Activated CD8-positive, alpha-beta memory T cell treated with anti-CD3 and anti-CD28 coated beads for 36 hours (primary cell): Measurements from ENCODE around the gene CEP55. TPM values are rescaled to one million over a fixed set of nuclear protein-coding genes. Genes with fewer than 3 reads are reported as not detected.
"Not testable (repeated sequence)": the region's sequence is repeated elsewhere in the genome, so short reads cannot be mapped to it uniquely, and the experiment has no call there.

ENCODE experiments used
- CTCF ChIA-PET: fragments of 350-600 bp; sonication (Branson Sonifier 250); formaldehyde crosslinking; loops from one replicate; lab custom pipeline; 2021; ENCODE audit warnings: antibody characterized with exemption; lab: Charles Lee
- POLR2A ChIA-PET: fragments of 350-600 bp; sonication (Branson Sonifier 250); formaldehyde crosslinking; loops from one replicate; lab custom pipeline; 2021; ENCODE audit warnings: antibody characterized with exemption; lab: Charles Lee
- total RNA-seq, 2 experiments: library from RNA; stranded (reverse); gene quantifications; one replicate each; pipeline ENCODE4 v1.2.3, GENCODE V29; 2021

CEP55 gene
- total RNA-seq, 2 experiments from 2014 or later, result 43.8 to 44.4 TPM

DNA sequence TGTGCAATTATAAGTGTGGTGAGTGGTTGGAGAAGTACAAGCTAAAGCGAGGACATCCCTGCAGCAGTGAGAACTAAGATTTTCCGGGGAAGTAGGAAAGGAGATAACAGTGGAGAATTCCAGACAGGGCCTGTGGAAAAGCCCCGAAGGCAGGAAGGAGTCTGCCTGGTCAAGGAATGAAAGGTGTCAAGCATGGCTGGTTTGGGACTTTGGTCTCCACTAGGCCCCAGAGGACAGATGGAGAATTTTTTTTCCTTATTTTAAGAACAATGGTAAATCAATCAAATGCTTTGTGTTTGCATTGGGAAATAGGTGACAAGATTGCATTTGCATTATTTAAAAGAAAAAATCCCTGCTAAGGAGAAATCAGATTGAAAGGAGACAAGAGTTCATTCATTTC is 3.2 kb upstream of the CEP55 start:
- POLR2A ChIA-PET, result no interaction called here
- CTCF ChIA-PET, result interaction anchor here (0.6 kb wide), 1 partner anchor 124 kb away, joined by 4 read pairs; no protein-coding TSS in a partner anchor

- ChIA-PET POLR2A (no interaction called here), CTCF (interaction anchor here (1.1 kb wide), 1 partner anchor 17 kb away, joined by 3 read pairs; no protein-coding TSS in a partner anchor)
These were observed 1.9 kb upstream of the CEP55 start for GRCh38 chr10:93494494-93494893.

DNA sequence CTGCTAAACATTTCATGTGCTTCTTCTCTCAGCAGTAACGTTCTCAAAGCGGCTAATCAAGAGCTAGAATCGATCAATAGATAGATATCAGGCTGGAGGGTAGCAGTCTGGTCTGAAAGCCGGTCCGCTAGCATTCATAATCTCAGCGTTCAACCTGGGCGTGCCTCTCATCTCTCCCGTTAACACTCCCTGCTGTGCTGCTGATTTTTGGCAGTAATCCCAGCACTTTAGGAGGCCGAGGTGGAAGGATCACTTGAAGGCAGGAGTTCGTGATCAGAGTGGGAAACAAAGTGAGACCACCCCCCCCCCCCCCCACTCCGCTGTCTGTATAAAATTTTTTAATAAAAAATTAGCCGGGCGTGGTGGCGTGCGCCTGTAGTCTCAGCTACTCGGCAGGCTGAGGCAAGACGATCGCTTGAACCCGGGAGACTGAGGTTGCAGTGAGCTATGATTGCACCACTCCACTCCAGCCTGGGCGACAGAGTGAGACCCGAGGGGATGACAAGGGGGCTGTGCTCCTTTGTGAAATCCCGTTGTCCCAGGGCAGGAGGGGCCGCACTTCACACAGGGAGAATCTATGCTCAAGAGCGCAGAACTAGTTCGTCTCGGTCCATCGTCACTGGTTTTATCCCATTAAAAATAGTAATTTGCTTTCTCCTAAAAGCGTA is 624 bp upstream of the CEP55 start:
- ChIA-PET CTCF (interaction anchor here (0.6 to 2.4 kb wide), 7 partner anchors 13 to 693 kb away, joined by 3 to 10 read pairs (median 3); no protein-coding TSS in a partner anchor), POLR2A (interaction anchor here (0.7 to 1.2 kb wide), 5 partner anchors 8 to 120 kb away, joined by 3 to 9 read pairs (median 4); partner anchors contain the start of gene MYOF)

DNA sequence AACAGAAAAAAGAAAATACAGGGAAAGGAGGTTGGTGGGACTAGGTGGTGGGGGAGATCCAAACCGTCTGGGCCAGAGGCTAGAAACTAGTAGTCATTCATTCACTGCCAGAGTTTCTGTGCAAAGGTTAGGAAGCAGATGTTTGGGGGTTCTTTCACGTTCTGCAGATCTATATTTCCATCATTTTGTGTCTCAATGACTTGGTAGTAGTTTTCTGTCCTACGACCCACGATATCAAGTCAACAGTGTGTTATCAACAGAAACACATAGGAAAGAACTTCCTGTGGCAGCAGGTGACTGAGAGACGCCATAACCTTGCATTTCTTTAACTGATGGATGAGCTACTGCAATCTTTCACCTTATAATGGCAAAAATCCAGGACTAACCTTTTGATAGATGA is 1.8 kb downstream of the CEP55 start:
- POLR2A ChIA-PET, result no interaction called here
- CTCF ChIA-PET, result no interaction called here

DNA sequence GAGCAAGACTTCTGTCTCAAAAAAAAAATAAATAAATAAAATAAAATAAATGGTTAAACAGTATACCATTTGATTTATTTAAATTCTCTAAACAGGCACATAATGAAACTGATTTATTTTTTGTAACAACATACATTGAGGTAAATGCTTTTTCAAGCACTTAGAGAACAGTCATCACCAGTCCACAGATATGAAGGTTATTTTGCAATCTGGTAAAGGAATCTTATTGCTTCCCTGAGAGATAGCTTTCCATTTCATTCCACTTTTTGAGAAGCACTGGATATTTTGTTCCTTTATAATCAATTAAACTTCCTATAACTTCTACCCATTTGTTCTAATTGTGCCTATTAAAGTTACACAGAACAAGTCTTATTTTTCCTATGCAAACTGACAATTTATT is 5.2 kb downstream of the CEP55 start:
- POLR2A ChIA-PET, result no interaction called here
- CTCF ChIA-PET, result no interaction called here

GRCh38 chr10:93503075-93503474 is 6.7 kb downstream of the CEP55 start:
- POLR2A ChIA-PET, result no interaction called here

GRCh38 chr10:93505075-93505474 is 8.7 kb downstream of the CEP55 start:
- CTCF ChIA-PET, result interaction anchor here (1.5 kb wide), 1 partner anchor 129 kb away, joined by 4 read pairs; no protein-coding TSS in a partner anchor
- POLR2A ChIA-PET, result no interaction called here

More at GRCh38 chr10:93503075-93503474, 6.7 kb downstream of the CEP55 start:
- CTCF ChIA-PET, result no interaction called here

- CTCF ChIA-PET, result interaction anchor here (0.9 to 1.7 kb wide), 3 partner anchors 14 to 134 kb away, joined by 3 to 6 read pairs (median 4); partner anchors contain the start of gene CEP55
- POLR2A ChIA-PET, result interaction anchor here (1.2 kb wide), 1 partner anchor 14 kb away, joined by 3 read pairs; no protein-coding TSS in a partner anchor
These were observed 13.4 kb downstream of the CEP55 start for GRCh38 chr10:93509816-93510215.

GRCh38 chr10:93512565-93512964 is 16.2 kb downstream of the CEP55 start:
- ChIA-PET POLR2A (interaction anchor here (0.6 kb wide), 1 partner anchor 232 kb away, joined by 6 read pairs; no protein-coding TSS in a partner anchor), CTCF (interaction anchor here (0.7 to 2.0 kb wide), 3 partner anchors 80 to 486 kb away, joined by 4 to 11 read pairs (median 5); no protein-coding TSS in a partner anchor)

DNA sequence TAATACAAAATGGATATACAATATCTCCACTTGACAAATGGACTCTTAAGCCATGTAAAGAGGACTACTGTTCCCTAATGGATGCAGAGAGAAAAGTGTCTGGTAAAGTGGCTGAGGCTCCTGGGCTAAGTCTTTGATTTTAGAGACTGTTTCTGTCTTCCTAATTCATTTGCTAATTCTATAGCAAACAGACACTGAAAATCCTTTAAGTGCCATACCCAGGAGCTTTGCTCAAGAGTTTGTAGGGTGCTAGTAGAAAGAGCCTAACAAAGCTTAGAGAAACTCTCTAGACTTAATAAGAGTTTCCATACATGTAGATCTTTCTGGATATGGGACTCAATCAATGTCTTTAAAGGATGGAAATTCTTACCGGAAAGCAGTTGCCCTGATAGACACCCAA is 16.7 kb downstream of the CEP55 start:
- POLR2A ChIA-PET, result interaction anchor here (0.7 kb wide), 1 partner anchor 45 kb away, joined by 5 read pairs; no protein-coding TSS in a partner anchor

DNA sequence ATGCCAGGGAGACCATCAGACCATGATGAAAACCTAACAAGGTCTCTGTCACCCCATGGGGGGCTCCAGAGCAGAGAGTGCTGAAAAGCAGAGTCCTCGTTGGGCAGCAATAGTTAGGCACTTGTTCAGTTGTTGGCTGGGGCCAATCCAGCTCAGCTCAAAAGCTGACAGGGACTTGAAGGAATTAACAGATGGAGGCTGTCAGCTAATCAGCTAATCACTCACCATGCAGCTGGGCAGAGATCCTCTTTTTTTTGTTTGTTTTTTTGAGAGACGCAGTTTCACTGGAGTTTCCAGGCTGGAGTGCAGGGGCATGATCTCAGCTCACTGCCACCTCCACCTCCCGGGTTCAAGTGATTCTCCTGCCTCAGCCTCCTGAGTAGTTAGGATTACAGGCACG is 18.1 kb downstream of the CEP55 start:
- POLR2A ChIA-PET, result no interaction called here
- CTCF ChIA-PET, result no interaction called here

More for the DNA sequence above, 16.7 kb downstream of the CEP55 start:
- CTCF ChIA-PET, result no interaction called here

DNA sequence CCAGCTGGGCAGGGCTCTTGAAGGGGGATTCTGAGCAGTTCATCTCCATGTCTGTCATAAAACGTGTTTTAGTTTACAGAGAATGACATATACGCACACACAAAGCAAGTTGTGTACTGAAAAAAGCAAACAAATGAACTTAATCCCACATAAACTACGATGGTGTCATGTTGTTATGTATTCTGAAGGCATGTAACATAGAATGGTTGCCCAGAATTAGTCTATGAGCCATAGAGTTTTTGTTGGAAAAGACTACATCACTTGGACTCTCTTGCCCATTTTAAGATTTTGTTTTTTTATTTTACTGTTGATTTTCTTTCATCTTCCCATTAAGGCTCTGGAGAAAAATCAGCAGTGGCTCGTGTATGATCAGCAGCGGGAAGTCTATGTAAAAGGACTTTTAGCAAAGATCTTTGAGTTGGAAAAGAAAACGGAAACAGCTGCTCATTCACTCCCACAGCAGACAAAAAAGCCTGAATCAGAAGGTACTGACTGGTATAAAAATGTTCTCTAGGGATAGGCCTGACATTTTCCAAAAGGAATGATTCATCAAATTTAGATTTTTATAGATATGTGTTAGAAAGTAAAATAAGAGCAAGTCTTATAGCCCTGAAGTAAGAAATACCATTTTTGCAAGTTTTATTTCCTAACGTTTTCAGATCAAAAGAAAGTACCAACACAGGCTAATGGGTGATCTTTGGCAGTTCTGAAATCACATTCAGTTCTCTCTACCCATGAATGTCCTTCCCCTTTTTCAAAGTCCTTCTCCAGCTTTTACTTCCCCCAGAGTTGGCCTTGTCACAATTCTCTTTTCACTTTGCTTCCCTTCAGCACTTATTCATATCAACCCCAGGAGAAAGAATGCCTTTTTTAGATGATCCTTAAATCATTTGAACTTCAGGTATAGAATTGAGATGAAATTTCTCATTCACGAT is 18.9 kb downstream of the CEP55 start:
- ChIA-PET POLR2A (no interaction called here), CTCF (no interaction called here)

DNA sequence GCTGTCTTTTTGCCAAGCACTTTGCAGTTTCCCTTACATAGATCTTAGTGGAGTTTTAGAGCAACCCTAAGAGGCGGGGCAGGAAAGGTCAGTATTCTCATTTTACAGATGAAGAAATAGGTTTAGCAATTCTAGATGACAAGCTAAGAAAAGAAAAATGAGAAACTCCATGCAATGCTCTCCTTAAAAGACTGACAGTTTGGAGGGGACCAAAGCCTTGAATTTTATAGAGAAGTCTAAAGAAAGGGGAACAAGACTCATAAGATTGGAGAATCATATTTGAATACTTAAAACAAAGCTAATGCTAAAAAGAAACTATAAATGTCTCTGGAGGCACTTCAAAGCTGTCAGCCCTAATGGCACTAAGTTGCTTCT is 19.6 kb downstream of the CEP55 start:
- ChIA-PET POLR2A (no interaction called here), CTCF (no interaction called here)

GRCh38 chr10:93518531-93518930 is 22.1 kb downstream of the CEP55 start:
- CTCF ChIA-PET, result interaction anchor here (1.0 to 1.2 kb wide), 2 partner anchors 35 to 142 kb away, joined by 3 read pairs; no protein-coding TSS in a partner anchor
- POLR2A ChIA-PET, result no interaction called here

DNA sequence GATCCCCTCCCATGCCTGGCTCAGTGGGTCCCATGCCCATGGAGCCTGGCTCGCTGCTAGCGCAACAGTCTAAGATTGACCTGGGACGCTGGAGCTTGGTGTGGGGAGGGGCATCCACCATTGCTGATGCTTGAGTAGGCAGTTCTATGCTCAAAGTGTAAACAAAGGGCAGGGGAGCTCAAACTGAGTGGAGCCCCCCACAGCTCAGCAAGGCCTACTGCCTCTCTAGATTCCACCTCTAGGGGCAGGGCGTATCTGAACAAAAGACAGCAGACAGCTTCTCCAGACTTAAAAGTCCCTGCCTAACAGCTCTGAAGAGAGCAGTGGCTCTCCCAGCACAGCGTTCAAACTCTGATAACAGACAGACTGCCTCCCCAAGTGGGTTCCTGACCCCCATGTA is 38.9 kb downstream of the CEP55 start:
- ChIA-PET CTCF (no interaction called here), POLR2A (no interaction called here)

GRCh38 chr10:93540871-93541270 is 44.5 kb downstream of the CEP55 start:
- CTCF ChIA-PET, POLR2A ChIA-PET: not testable (repeated sequence)

DNA sequence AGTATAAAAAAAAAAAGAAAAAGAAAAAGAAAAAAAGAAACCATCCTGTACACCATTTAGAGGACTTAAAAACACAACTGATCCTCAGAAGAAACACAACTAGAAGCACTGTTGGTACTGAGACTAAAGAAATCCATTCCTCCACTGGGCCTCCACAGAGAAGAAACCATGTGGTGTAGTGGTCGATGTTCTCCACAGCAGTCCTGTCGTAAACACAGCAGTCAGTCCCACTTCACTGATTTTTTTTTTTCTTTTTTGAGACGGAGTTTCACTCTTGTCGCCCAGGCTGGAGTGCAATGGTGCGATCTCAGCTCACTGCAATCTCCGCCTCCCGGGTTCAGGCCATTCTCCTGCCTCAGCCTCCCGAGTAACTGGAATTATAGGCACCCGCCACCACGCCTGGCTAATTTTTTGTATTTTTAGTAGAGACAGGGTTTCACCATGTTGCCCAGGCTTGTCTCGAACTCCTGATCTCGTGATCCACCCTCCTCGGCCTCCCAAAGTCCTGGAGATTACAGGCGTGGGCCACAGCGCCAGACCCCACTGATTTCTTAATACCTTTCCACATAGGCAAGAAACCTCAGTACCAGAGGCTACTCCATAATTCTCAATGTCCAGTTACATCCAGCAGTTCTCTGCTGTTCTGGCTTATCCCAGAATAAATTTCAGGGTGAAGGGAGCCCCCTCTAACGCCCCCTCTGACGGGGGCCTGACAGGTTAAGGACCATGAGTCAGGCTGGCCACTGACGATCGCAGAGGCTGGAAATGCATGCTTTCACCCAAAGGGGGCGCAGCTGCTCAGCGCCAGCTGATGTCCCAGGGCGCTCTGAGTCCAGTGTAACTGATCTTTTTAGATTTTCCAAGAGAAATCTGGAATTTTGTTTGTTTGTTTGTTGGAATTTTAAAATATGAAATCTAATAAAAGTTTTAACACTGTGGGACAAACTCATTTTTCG is 45.3 kb downstream of the CEP55 start:
- CTCF ChIA-PET, result interaction anchor here (0.6 to 2.0 kb wide), 5 partner anchors 22 to 153 kb away, joined by 3 to 5 read pairs (median 4); no protein-coding TSS in a partner anchor
- POLR2A ChIA-PET, result no interaction called here

- POLR2A ChIA-PET, result no interaction called here
These were observed 46.0 kb downstream of the CEP55 start for GRCh38 chr10:93542358-93542791.

More at GRCh38 chr10:93542358-93542791, 46.0 kb downstream of the CEP55 start:
- CTCF ChIA-PET, result interaction anchor here (0.6 to 2.0 kb wide), 5 partner anchors 23 to 152 kb away, joined by 3 to 5 read pairs (median 4); no protein-coding TSS in a partner anchor
